ENCODE results near the gene UBL4B. TPM values are rescaled to one million over a fixed set of nuclear protein-coding genes. Genes with fewer than 3 reads are reported as not detected.

UBL4B gene
- total and polyA plus RNA-seq, 9 of the 15 experiments (the other 6 are each of a cell fraction or from before 2014, with no cell fraction given), result not detected

DNA sequence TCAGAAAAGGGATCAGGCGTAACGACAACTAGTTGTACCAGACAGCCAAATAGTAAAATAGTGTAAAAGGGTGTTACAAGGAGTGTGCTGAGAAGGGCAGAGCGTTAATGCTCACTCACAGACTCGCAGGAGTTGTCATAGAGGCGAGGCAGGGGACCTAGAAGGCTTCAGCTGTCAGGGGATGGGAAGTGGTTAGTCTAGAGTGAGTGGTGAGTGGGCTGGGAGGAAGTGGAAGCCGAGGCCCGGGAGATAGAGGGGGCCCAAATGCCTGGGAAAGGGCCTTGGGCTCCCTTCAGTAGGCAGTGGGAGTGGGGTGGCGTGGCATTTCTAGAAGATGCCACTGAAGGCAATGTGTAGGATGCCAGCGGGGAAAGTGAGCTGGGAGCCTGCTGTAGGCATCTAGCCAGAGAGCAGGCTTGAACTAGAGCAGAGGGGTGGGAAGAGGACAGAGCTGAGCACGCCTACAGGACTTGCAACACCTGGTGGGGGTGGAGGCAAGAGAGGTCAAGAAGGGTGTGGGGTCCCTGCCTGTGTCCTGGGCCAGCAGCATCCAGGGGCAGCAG, 48.4 kb downstream of the UBL4B start (continued):
- TF ChIP-seq, protein P1, sequence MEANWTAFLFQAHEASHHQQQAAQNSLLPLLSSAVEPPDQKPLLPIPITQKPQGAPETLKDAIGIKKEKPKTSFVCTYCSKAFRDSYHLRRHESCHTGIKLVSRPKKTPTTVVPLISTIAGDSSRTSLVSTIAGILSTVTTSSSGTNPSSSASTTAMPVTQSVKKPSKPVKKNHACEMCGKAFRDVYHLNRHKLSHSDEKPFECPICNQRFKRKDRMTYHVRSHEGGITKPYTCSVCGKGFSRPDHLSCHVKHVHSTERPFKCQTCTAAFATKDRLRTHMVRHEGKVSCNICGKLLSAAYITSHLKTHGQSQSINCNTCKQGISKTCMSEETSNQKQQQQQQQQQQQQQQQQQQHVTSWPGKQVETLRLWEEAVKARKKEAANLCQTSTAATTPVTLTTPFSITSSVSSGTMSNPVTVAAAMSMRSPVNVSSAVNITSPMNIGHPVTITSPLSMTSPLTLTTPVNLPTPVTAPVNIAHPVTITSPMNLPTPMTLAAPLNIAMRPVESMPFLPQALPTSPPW (CRISPR knock-in tag; IDR thresholded peaks at IDR 0.05), result no peak

DNA sequence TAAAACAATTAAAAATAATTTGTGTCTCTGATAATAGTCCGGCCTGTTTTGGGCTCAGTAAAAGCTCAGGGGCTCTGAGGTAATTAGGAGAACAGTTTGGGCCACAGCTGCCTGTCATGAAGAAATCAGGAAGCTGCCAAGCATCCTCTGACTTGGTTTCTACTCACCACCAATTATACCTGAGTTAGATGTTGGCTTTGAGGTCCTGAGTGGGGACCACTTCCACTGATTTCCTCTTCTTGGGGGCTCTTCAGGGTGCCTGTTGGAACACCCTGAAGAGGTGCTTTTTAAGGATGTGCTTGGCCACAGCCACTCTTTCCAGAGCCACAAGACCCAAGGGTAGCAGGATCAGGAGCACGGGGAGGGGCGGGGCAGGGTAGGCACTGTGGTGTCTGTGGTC, 48.9 kb downstream of the UBL4B start:
- Histone ChIP-seq H3K4me1 (replicated peaks in 1 of 2; ENCODE audit: control insufficient read depth in 2 of 2, insufficient read depth in 2 of 2, low read length in 2 of 2) (no peaks in the 10 kb centered on the region), H3K9me3 (replicated peaks; ENCODE audit: control insufficient read depth, insufficient read depth, low read depth, low read length) (no peaks in the 10 kb centered on the region), H2AFZ (ENCODE audit: low read depth, low read length) (no peak overlapping the region), H3K4me2 (ENCODE audit: insufficient read depth, low read length) (no peak overlapping the region), H3K79me2 (ENCODE audit: control insufficient read depth, insufficient read depth, low read length) (no peaks in the 10 kb centered on the region), H3K27me3 (ENCODE audit: control insufficient read depth in 2 of 2, insufficient read depth in 2 of 2, low read length in 2 of 2) (peaks cover 14 to 67% of the 10 kb centered on the region in 2 experiments), H3K27ac (ENCODE audit: extremely low read depth, low read depth, low read length) (no peak overlapping the region), H3K4me3 (no peak overlapping the region), H3K9me1 (ENCODE audit: control insufficient read depth, insufficient read depth, low read length) (no peaks in the 10 kb centered on the region), H3K36me3 (ENCODE audit: control insufficient read depth, insufficient read depth, low read length) (no peaks in the 10 kb centered on the region), H4K20me1 (replicated peaks; ENCODE audit: control insufficient read depth, insufficient read depth, low read length) (peaks cover 5% of the 10 kb centered on the region; the same call in 1 of the 2 replicates), H3K9ac (ENCODE audit: insufficient read depth in 1 of 2, low read depth in 2 of 2, low read length in 2 of 2) (no peak overlapping the region)
- in situ Hi-C loops (cut with MboI), result no loop called here
- ChIA-PET CTCF (ENCODE audit: low intra/inter-chr PET ratio) (no interaction called here), POLR2A (interaction anchor here (0.6 to 1.2 kb wide), 2 partner anchors 18 to 73 kb away, joined by 3 read pairs; no protein-coding TSS in a partner anchor)
- ATAC-seq, result no peak
- TF ChIP-seq, protein P2, sequence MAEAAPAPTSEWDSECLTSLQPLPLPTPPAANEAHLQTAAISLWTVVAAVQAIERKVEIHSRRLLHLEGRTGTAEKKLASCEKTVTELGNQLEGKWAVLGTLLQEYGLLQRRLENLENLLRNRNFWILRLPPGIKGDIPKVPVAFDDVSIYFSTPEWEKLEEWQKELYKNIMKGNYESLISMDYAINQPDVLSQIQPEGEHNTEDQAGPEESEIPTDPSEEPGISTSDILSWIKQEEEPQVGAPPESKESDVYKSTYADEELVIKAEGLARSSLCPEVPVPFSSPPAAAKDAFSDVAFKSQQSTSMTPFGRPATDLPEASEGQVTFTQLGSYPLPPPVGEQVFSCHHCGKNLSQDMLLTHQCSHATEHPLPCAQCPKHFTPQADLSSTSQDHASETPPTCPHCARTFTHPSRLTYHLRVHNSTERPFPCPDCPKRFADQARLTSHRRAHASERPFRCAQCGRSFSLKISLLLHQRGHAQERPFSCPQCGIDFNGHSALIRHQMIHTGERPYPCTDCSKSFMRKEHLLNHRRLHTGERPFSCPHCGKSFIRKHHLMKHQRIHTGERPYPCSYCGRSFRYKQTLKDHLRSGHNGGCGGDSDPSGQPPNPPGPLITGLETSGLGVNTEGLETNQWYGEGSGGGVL (CRISPR knock-in tag; IDR thresholded peaks at IDR 0.05), result no peak
- TF ChIP-seq TAF9B (IDR thresholded peaks at IDR 0.05; ENCODE audit: partially characterized antibody) (no peak), ZNF41 (CRISPR knock-in tag; conservative IDR thresholded peaks at IDR 0.05) (no peak), HDAC1 (IDR thresholded peaks at IDR 0.05) (no peak)
- TF ChIP-seq, protein P3, sequence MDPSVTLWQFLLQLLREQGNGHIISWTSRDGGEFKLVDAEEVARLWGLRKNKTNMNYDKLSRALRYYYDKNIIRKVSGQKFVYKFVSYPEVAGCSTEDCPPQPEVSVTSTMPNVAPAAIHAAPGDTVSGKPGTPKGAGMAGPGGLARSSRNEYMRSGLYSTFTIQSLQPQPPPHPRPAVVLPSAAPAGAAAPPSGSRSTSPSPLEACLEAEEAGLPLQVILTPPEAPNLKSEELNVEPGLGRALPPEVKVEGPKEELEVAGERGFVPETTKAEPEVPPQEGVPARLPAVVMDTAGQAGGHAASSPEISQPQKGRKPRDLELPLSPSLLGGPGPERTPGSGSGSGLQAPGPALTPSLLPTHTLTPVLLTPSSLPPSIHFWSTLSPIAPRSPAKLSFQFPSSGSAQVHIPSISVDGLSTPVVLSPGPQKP (CRISPR knock-in tag; IDR thresholded peaks at IDR 0.05), result no peak
- BruUV-seq (replicated peaks), result no TSS peak
- no peak for DNase-seq (ENCODE audit: extremely low read depth in 1 of 4, low spot score in 3 of 4)
- intact Hi-C loops (cut with micrococcal nuclease), result no loop called here
- FAIRE-seq, result no peak
- 3% methylated on average over 3 of the region's 3 CpGs for WGBS (ENCODE audit: insufficient coverage, low coverage, missing lambda C conversion rate)
